Measurements from ENCODE around the gene PLS3.
"Not testable (repeated sequence)": the region's sequence is repeated elsewhere in the genome, so short reads cannot be mapped to it uniquely, and the experiment has no call there.

The PLS3 gene

DNA sequence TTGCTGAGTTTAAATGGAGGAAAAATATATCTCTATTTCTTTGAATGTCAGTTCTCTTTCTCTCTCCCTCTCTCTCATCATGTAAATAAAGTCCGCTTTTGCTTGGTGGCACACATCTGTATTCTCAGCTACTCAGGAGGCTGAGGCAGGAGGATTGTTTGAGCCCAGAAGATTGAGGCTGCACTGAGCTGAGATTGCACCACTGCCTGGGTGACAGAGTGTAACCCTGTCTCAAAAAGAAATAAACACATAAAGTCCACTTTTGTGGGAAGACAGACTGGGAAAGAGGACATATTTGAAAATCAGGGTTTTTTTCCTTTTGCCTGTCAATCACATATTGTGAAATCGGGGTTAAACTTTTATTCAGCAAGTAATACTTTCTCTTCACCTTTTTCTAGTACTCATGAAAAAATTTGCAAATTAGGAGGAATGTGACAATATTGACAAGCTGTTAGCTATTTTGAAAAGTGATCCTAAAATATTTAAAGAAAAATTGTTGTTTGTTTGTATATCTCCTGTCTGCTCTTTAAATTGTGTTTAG is 42.6 kb downstream of the PLS3 start:
- DNase-seq: no peak

DNA sequence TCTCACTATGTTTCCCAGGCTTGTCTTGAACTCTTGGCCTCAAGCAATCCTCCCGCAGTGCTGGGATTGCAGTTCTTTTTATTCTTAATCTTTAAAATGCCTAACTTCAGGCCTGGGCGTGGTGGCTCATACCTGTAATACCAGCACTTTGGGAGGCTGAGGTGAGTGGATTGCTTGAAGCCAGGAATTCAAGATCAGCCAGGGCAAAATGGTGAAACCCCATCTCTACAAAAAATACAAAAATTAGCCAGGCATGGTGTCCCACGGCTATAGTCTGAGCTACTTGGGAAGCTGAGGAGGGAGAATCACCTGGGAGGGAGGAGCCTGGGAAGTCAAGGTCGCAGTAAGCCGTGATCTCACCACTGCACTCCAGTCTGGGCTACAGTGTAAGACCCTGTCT is 45.9 kb downstream of the PLS3 start:
- DNase-seq: no peak

DNA sequence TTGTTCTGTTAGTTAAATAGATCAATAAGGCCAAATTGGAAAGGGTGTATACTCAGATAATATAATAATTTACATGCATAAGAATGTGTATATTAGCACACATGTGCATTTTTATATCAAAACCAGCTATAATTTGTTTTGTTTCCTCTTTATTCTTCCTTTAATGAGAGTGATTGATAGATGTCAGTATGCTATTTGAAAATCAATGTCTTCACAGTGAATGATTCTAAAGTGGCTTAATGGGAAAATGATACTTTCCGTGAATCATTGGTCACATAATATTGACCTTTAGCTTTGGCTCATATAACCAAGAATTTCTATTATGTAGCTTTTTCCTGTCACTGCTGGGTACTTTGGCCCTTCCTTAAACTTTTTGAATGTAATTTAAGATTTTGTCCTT is 48.6 kb downstream of the PLS3 start:
- no peak for DNase-seq

DNA sequence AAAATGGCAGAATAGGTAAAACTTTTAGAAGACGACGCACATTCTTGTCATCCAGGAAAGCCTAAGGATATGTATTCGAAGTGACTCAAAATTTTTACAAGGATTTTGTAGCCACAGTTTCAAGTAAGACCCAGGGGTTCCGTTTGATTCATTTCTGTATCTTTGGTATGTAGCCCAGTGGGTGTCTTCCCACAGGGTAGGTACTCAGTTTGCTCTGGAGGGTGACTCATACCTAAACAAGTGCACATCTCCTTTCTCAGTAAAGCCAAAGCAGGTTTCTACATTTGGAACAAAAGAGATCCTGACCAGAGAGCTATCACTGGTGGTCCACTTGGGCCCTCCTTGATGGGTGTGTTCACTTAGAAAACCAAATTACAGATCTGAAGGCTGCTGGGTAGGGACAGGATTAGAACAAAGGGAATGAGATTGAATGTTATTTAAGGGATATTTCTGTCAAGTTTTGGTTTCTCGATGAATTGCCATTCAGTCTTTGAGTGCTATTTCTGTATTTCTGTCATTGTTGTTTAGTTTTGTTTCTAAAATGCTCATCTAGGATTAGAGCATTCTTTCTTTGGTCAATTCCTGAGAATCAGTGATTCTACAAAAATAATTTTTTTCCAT is 56.1 kb downstream of the PLS3 start:
- DNase-seq: no peak

DNA sequence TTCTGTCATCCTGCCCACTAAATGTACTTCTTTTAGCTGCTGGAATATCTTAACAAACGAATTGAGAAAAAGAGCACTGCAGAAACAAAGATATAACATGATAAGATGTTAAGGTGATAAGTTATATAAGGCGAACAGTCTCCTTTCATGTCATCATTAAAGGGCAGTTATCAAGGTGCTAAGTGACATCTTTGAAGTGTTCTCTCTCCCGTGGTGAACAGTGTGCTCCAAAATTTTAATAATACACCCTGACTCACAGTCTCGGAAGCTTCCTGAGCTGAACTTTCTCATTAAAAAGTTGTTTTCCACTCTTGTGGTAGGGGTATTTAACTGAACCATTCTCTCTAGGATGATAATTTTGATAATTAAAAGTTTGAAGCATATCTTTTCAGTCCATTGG is 61.6 kb downstream of the PLS3 start:
- no peak for DNase-seq

GRCh38 chrX:115624916-115625315 is 63.9 kb downstream of the PLS3 start:
- no peak for DNase-seq

- peak in 5 of 58 donors; percentile 0 to 56 (median 6) for DNase-seq
Measured at GRCh38 chrX:115625572-115626301, 64.8 kb downstream of the PLS3 start.

- DNase-seq: peak in 3 of 58 donors; percentile 0 to 12 (median 7)
Measured at GRCh38 chrX:115630204-115630603, 69.2 kb downstream of the PLS3 start.

GRCh38 chrX:115632455-115632854 is 71.5 kb downstream of the PLS3 start:
- no peak for DNase-seq

DNA sequence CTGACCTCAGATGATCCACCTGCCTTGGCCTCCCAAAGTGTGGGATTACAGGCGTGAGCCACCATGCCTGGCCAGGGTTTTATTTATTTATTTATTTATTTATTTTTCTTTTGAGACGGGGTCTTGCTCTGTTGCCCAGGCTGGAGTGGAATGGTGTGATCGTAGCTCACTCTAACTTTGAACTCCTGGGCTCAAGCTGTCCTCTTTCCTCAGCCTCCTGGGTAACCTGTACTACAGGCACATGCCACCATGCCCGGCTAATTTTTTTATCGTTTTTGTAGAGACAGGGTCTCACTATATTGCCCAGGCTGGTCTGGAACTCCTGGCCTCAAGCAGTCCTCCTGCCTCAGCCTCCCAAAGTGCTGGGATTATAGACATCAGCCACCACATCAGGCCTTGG is 72.4 kb downstream of the PLS3 start:
- not testable (repeated sequence) for DNase-seq

- no peak for DNase-seq
Measured at GRCh38 chrX:115639334-115639880, 78.4 kb downstream of the PLS3 start.

- no peak for DNase-seq
Measured at GRCh38 chrX:115642311-115642710, 81.3 kb downstream of the PLS3 start.

DNA sequence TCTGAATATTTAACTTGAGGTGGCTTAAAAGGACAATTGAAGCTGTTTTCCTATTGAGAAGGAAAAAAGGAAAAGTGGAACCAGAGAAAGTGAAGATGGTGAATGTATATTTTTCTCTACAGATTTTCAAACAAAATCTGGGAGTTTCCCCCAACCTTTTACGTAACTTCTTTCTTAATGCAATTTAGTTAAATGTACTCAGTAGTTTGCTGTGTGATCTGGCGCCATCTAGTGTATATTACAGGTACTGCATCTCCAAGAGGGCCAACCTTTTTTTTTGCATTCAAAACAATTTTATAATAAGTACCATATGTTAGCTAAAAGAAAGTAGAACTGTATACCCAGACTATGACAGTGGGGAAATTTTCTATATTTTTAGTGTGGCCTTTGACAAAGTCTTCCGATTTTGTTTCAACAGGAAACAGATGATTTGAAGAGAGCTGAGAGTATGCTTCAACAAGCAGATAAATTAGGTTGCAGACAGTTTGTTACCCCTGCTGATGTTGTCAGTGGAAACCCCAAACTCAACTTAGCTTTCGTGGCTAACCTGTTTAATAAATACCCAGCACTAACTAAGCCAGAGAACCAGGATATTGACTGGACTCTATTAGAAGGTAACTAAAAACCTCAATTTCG is 82.0 kb downstream of the PLS3 start:
- peak in 14 of 58 donors; percentile 0 to 39 (median 3) for DNase-seq

GRCh38 chrX:115644397-115644796 is 83.4 kb downstream of the PLS3 start:
- DNase-seq: not testable (repeated sequence)

DNA sequence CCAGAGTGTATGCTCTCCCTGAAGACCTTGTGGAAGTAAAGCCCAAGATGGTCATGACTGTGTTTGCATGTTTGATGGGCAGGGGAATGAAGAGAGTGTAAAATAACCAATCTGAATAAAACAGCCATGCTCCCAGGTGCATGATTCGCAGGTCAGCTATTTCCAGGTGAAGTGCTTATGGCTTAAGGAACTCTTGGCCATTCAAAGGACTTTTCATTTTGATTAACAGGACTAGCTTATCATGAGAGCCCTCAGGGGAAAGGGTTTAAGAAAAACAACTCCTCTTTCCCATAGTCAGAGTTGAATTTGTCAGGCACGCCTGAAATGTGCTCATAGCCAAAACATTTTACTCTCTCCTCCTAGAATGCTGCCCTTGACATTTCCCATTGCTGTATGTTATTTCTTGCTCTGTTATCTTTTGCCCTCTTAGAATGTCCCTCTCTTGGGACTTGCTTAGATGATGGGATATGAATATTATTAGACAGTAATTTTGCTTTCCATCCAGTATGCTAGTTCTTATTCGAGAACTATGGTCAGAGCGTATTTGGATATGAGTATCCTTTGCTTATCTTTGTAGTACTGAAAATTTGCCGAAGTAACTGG is 88.6 kb downstream of the PLS3 start:
- DNase-seq: no peak

GRCh38 chrX:115650449-115650848 is 89.5 kb downstream of the PLS3 start:
- no peak for DNase-seq

- peak in 23 of 58 donors; percentile 0 to 33 (median 5) for DNase-seq
Measured at GRCh38 chrX:115650916-115651315, 89.9 kb downstream of the PLS3 start.

GRCh38 chrX:115652221-115652620 is 91.2 kb downstream of the PLS3 start:
- DNase-seq: no peak

GRCh38 chrX:115665122-115665521 is 104.1 kb downstream of the PLS3 start:
- no peak for DNase-seq

DNA sequence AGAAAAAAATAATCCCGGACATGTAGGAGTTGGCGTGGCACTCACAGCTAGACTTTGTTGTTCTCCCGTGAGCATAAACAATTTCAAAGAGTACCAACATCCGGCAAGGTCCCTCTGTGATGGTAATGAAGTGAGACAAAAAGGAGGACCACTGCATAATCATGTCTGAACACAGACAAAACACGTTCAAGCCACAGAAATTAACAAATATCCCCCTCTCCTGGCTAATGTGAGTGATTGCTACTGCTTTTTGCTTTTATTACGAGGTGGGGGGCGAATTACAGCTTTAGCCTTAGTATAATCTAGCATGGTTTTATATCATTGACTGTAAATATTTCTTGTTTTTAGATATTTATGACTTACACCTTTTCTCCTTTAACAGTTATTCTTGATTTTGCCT is 118.5 kb downstream of the PLS3 start:
- no peak for DNase-seq

GRCh38 chrX:115687595-115687994 is 126.6 kb downstream of the PLS3 start:
- DNase-seq: no peak

DNA sequence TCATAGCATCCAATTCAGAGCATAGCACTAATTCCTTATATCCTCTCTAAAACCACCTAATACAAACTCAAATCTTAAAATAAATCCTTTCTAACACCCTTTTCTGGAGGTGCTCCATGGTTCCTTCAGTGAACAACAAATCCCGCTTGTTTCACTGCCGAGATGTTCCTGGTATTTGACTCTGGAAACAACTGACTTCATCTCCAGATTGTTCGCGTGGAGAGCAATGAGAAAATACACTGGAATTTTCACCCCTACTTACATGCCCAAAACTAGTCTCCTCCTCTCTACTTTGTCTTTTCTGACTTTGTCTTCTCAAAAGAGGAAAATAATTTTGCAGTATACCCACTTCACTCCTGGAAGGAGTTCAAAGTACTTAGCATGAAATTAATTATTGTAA is 129.0 kb downstream of the PLS3 start:
- no peak for DNase-seq
